Testis (tissue), 2 donors: ENCODE measurements around the gene KHSRP.

Experiments used
- CTCF ChIP-seq, 3 experiments: fragments of 450-650 bp in 2 of 3; fragments of 200-600 bp in 1 of 3; sonication (generic) in 1 of 3; IDR thresholded peaks; one replicate each; pipeline ENCODE4 v1.5.1; 2016 to 2019; ENCODE audit warnings: antibody characterized with exemption in 3 of 3, mild to moderate bottlenecking in 2 of 3, moderate library complexity in 1 of 3
- POLR2A ChIP-seq: fragments of 450-650 bp; IDR thresholded peaks from one replicate; pipeline ENCODE4 v1.6.1; 2017; ENCODE audit warnings: antibody characterized with exemption, mild to moderate bottlenecking, moderate library complexity

- no peak for TF ChIP-seq CTCF (IDR thresholded peaks at IDR 0.05)
- no peak for TF ChIP-seq POLR2A
These were observed 50.9 kb downstream of the KHSRP start for GRCh38 chr19:6373813-6374108.
